Measurements from ENCODE around the gene DNAH3. TPM values are rescaled to one million over a fixed set of nuclear protein-coding genes. Genes with fewer than 3 reads are reported as not detected.

Gene DNAH3
- total and polyA plus RNA-seq, 2 of the 13 experiments (the other 11 are each of a cell fraction or from before 2014, with no cell fraction given), result 0.07 to 0.08 TPM

- Histone ChIP-seq H3K4me2 (ENCODE audit: low read depth, low read length) (peak overlapping the region; percentile 77), H3K9ac (ENCODE audit: insufficient read depth, low read depth, low read length) (no peak overlapping the region), H3K27ac (ENCODE audit: extremely low read length, insufficient read depth, low read length) (no peak overlapping the region), H3K79me2 (ENCODE audit: insufficient read depth, low read length) (peaks cover 88% of the 10 kb centered on the region), H3K27me3 (ENCODE audit: control insufficient read depth in 1 of 2, insufficient read depth in 2 of 2, low read length in 2 of 2) (no peaks in the 10 kb centered on the region; a peak in 1 of 5 replicates), H4K20me1 (ENCODE audit: insufficient read depth, low read length) (peaks cover 9% of the 10 kb centered on the region; the same call in 1 of the 2 replicates), H2AFZ (ENCODE audit: low read length) (no peak overlapping the region), H3K4me3 (replicated peaks in 1 of 3; ENCODE audit: insufficient read depth in 1 of 3, low read depth in 2 of 3, low read length in 3 of 3) (no peak overlapping the region), H3K9me3 (ENCODE audit: low read length) (no peaks in the 10 kb centered on the region), H3K4me1 (ENCODE audit: insufficient read depth, low read length) (peaks cover 63% of the 10 kb centered on the region), H3K36me3 (replicated peaks in 1 of 2; ENCODE audit: control insufficient read depth in 1 of 2, insufficient read depth in 2 of 2, low read length in 2 of 2) (peaks cover 9 to 26% of the 10 kb centered on the region in 2 experiments)
- ChIA-PET POLR2A (interaction anchor here (1.5 to 3.4 kb wide), 3 partner anchors 16 to 32 kb away, joined by 7 to 20 read pairs (median 13); no protein-coding TSS in a partner anchor), CTCF (ENCODE audit: low intra/inter-chr PET ratio, low total read pairs) (no interaction called here)
- intact Hi-C loops (cut with micrococcal nuclease; ENCODE audit: unreplicated experiment) (loop anchor here (5.0 kb wide), 1 partner anchor 1440 kb away; no protein-coding TSS in a partner anchor), in situ Hi-C loops (cut with HindIII; ENCODE audit: extremely low pct_ligation_motif_present, low pct_unique_long_range_greater_than_20kb) (no loop called here)
- 93% methylated on average over 4 of the region's 4 CpGs for WGBS (ENCODE audit: low lambda C conversion rate)
- BruUV-seq (replicated peaks), result no TSS peak
- ATAC-seq, result no peak
- no peak for FAIRE-seq
- peak; percentile 36 for DNase-seq (ENCODE audit: low spot score)
- no peak for TF ChIP-seq CREB1 (IDR thresholded peaks at IDR 0.05)
- TF ChIP-seq CREB1 (CRISPR knock-in tag; IDR thresholded peaks at IDR 0.05), result no peak
- TF ChIP-seq TBX2 (CRISPR knock-in tag; IDR thresholded peaks at IDR 0.05; ENCODE audit: borderline replicate concordance), result no peak
- no peak for TF ChIP-seq RAD21 (CRISPR knock-in tag; IDR thresholded peaks at IDR 0.05)
- no peak for TF ChIP-seq MIER2 (CRISPR knock-in tag; IDR thresholded peaks at IDR 0.05)
- TF ChIP-seq ZNF343 (CRISPR knock-in tag; IDR thresholded peaks at IDR 0.05), result no peak
- no peak for TF ChIP-seq DDIT3 (CRISPR knock-in tag; IDR thresholded peaks at IDR 0.05)
- TF ChIP-seq NFIB (CRISPR knock-in tag; IDR thresholded peaks at IDR 0.05; ENCODE audit: borderline replicate concordance), result no peak
- no peak for TF ChIP-seq ZNF10 (CRISPR knock-in tag; IDR thresholded peaks at IDR 0.05; ENCODE audit: borderline replicate concordance, low read depth)
- no peak for TF ChIP-seq FOXJ3 (CRISPR knock-in tag; IDR thresholded peaks at IDR 0.05; ENCODE audit: borderline replicate concordance)
- no peak for TF ChIP-seq FOXO1 (CRISPR knock-in tag; IDR thresholded peaks at IDR 0.05)
- no peak for TF ChIP-seq ZNF431 (CRISPR knock-in tag; IDR thresholded peaks at IDR 0.05; ENCODE audit: borderline replicate concordance, low read depth)
- TF ChIP-seq CCAR2 (optimal IDR thresholded peaks at IDR 0.05; ENCODE audit: low read depth, low read length), result no peak
- TF ChIP-seq TBX3 (IDR thresholded peaks at IDR 0.05; ENCODE audit: borderline replicate concordance), result no peak
- TF ChIP-seq KLF9 (CRISPR knock-in tag; IDR thresholded peaks at IDR 0.05; ENCODE audit: low read depth), result no peak
- no peak for TF ChIP-seq ARNT (IDR thresholded peaks at IDR 0.05)
- peak; percentile 45 for TF ChIP-seq RBM22 (optimal IDR thresholded peaks at IDR 0.05; ENCODE audit: low read length)
- no peak; the same call in 1 of the 2 replicates for TF ChIP-seq RBFOX2 (IDR thresholded peaks at IDR 0.05; ENCODE audit: low read depth, low read length)
- no peak for TF ChIP-seq FOXA1 (IDR thresholded peaks at IDR 0.05)
- no peak for TF ChIP-seq FOXA1 (CRISPR knock-in tag; IDR thresholded peaks at IDR 0.05)
- TF ChIP-seq RXRB (CRISPR knock-in tag; IDR thresholded peaks at IDR 0.05; ENCODE audit: borderline replicate concordance), result no peak
- TF ChIP-seq ZSCAN21 (CRISPR knock-in tag; IDR thresholded peaks at IDR 0.05; ENCODE audit: borderline replicate concordance), result no peak
- TF ChIP-seq CEBPB (IDR thresholded peaks at IDR 0.05; ENCODE audit: borderline replicate concordance, low read depth, low read length), result peak; percentile 95
- TF ChIP-seq, protein P1, sequence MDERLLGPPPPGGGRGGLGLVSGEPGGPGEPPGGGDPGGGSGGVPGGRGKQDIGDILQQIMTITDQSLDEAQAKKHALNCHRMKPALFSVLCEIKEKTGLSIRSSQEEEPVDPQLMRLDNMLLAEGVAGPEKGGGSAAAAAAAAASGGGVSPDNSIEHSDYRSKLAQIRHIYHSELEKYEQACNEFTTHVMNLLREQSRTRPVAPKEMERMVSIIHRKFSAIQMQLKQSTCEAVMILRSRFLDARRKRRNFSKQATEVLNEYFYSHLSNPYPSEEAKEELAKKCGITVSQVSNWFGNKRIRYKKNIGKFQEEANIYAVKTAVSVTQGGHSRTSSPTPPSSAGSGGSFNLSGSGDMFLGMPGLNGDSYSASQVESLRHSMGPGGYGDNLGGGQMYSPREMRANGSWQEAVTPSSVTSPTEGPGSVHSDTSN (CRISPR knock-in tag; IDR thresholded peaks at IDR 0.05), result no peak
- TF ChIP-seq MEIS1 (CRISPR knock-in tag; IDR thresholded peaks at IDR 0.05; ENCODE audit: borderline replicate concordance), result no peak
- TF ChIP-seq ESRRA (CRISPR knock-in tag; IDR thresholded peaks at IDR 0.05; ENCODE audit: low read depth), result no peak
- peak; percentile 49; the same call in 1 of the 2 replicates for TF ChIP-seq GATAD2A (CRISPR knock-in tag; IDR thresholded peaks at IDR 0.05)
- TF ChIP-seq ZFYVE20 (CRISPR knock-in tag; IDR thresholded peaks at IDR 0.05; ENCODE audit: borderline replicate concordance, low read depth), result no peak
Observed at GRCh38 chr16:20897253-20897897, 253.3 kb downstream of the DNAH3 start.

Data from HepG2 (cell line).